ENCODE measurements around the gene AKAP17A.
A peak's percentile ranks its signal among the peaks of the same experiment; 100 is the strongest.

The AKAP17A gene

DNA sequence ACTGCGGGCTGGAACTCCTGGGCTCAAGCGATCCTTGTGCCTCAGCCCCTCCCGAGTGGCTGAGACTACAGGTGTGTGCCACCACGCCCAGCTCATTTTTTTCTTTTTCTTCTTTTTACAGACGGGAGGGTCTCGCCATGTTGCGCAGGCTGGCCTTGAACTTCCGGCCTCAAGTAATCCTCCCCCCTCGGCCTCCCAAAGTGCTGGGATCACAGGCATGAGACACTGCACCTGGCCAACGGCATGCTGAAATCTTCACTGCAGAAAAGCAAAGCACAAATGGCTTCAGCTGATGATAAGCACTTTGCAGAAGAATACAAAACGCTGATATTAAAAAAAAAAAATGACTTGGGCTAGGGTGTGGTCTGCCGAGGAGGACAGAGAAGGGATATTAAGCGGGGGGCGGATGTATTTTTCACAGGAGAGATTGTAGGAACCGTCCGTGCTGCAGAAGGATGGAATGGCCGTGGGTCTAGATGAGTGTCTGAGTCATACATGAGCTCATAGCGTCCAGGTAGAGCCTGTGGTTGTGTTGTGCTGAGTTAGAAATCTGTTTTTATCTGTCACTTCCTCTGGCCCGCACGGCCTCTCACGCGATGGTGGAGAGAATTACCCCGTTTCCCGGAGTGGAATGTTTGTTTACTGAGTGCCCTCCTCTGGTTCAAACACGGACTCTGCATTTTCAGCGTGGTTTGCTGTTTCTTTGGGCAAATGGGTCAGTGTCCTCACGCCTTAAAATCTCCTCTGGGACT is 8.5 kb upstream of the AKAP17A start:
- peak in 1 of 2 donors; percentile 28 for DNase-seq (ENCODE audit: low read depth in 2 of 2)

DNA sequence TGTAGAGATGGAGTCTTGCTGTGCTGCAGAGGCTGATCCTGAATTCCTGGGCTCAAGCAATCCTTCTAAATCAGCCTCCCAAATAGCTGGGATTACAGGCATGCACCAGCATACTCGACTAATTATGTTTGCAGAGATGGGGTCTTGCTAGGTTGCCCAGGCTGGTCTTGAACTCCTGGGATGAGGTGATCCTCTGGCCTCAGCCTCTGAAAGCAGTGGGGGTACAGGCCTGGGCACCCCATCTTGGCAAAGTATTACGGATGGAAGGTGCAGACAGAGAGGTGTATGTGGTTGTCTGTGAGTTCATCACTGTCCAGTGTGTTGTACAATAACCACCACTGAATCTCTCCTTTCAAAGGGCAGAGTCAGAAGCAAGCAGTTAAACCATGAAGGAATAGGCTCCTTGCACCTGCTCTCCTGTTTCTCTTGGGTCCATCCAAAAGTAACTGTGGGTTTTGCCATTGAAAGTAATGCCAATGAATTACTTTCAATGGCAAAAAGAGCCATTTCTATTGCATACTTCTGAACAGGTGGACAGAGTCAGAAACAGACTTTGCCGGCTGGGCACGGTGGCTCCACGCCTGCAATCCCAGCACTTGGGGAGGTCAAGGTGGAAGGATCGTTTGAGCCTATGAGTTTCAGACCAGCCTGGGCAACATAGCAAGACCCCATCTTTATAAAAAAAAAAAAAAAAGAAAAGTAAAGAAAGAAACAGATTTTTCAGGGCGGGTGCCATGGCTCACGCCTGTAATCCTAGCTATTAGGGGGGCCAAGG is 7.0 kb upstream of the AKAP17A start:
- DNase-seq (ENCODE audit: low read depth in 2 of 2): no peak

DNA sequence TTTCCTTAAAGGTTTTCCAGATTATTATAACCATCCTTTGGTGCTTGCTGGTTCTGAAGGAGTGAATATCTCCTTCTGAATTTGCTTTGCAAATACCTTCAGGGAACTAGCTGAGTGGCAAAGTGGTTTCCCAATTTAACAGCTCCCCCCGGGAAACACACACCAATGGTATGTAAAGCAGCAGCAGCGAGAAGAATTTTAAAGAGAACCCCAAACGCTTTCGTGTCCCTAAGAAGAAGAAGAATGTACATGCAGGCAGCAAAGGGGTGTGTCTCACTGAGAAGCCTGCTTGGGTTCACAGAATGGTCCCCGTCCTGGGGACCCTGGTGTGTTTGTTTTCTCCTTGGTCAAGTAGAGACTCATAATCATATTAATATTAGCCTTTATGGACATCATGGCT is 4.2 kb upstream of the AKAP17A start:
- DNase-seq (ENCODE audit: low read depth in 2 of 2): no peak

DNA sequence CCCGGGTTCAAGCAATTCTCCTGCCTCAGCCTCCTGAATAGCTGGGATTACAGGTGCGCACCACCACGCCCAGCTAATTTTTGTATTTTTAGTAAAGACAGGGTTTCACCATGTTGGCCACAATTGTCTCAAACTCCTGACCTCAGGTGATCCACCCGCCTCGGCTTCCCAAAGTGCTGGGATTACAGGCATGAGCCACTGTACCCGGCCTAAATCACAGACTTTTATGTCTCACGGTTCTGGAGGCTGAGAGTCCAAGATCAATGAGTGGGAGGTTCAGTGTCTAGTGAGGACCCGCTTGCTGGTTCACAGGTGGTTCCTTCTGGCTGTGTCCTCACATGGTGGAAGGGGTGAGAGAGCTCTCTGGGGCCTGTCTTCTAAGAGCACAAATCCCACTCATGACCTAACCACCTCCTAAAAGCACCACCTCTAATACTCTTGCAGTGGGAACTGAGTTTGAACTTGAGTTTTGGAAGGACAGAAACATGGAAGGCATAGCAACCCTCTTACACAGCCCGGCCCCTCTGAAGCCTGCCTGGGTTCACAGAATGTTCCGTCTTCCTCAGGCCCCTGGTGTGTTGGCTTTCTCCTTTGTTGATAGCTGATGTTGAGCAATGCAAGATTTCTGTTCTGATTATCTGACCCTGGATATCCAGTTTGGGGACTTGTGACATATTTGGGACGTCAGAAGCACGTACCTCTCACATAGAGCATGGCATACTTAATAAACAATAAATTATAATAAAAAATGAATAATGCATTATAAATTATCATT is 1.9 kb upstream of the AKAP17A start:
- DNase-seq (ENCODE audit: low read depth in 2 of 2): no peak

DNA sequence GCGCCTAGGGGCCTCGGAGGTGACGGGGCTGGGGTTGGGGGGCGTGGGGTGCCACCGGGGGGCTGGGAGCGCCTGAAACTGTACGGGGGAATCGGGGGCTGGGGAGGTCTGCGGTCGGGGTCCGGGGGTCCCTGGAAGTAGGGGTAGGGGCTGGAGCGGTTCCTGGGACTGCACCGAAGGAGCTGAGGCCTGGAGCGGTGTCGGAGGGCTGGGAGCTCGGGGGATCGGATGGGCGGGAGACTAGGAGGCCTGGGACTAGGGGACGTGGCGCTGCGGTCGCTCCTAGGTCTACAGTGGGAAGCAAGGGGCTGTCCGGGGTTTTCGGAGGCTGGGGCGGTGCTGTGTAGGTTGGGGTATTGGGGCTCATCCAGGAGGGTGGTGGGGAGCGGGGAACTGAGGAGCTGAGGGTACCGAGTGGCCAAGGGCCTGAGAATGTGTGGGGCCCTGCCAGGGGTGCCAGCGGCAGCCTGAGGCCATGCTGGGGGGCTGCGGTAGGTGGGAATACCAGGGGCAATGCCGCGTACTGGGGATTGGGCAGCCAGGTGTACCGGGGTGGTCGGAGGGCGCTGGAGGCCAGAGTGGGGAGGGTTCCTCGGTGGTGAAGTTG is 562 bp downstream of the AKAP17A start:
- no peak for DNase-seq (ENCODE audit: low read depth in 2 of 2)

DNA sequence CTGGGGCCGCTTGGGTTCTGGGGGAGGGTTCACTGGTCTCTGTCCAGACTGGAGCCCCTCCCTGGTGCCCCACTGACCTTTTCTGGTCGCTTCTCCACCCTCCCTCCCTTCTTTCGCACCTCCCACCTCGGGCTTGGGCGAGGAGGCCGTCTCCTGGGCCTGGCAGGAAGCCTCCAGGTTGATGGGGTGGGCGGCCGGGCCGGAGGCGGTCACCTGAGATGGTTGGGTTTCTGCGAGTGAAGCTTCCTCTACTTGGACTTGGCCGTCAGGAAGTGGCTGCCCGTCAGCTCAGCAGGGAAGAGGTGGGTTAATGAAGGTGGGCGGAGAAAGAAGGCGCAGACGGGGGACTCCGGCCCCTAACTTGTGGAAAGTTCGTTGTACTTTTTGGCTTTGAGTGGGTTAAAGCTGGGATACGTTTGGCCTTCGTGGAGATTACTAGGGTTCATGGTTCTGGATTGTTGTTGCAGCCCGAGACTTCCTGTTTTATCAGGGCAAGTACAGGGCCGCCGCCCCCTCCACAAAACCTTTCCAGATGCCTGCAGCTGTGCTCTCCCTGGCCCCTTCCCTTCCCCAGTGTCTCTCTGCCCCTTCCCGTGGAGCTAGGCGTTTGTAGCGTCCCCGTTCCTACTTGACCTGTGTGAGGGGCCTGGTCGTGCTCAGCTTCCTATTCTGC is 1.2 kb downstream of the AKAP17A start:
- no peak for DNase-seq (ENCODE audit: low read depth in 2 of 2)

DNA sequence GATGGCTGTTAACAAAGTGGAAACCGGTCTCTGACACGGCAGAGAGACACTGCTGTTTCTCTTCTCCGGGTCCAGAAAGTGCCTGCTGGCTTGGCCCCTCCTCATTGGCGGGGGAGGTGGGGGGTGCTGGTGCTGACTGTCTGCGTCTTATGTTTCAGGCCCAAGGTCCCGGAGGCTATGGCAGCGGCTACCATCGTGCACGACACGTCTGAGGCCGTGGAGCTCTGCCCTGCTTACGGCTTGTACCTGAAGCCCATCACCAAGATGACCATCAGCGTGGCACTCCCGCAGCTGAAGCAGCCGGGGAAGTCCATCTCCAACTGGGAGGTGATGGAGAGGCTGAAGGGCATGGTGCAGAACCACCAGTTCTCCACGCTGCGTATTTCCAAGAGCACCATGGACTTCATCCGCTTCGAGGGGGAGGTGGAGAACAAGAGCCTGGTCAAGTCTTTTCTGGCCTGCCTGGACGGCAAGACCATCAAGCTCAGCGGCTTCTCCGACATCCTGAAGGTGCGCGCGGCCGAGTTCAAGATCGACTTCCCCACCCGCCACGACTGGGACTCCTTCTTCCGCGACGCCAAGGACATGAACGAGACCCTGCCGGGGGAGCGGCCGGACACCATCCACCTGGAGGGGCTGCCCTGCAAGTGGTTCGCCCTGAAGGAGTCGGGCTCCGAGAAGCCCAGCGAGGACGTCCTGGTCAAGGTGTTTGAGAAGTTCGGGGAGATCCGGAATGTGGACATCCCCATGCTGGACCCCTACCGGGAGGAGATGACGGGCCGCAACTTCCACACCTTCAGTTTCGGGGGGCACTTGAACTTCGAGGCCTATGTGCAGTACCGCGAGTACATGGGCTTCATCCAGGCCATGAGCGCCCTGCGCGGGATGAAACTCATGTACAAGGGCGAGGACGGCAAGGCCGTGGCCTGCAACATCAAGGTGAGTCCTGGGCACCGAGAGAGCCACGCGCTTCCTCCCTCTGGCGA is 2.2 kb downstream of the AKAP17A start:
- no peak for DNase-seq (ENCODE audit: low read depth in 2 of 2)

DNA sequence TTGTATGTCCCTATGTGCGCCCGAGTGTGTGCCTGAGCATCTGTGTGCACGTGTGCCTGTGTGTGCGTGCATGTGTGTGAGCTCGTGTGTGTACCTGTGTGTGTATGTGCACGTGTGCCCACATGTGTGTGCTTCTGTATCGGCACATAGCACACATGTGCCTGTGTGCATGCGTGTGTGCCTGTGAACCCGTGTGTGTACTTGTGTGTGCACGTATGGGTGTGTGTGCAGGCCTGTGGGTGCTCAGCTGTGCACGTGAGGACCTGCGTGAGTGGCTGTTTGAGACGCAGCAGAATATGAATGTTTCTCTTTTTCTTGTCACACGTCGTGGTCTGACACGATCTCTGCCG is 4.3 kb downstream of the AKAP17A start:
- no peak for DNase-seq (ENCODE audit: low read depth in 2 of 2)

DNA sequence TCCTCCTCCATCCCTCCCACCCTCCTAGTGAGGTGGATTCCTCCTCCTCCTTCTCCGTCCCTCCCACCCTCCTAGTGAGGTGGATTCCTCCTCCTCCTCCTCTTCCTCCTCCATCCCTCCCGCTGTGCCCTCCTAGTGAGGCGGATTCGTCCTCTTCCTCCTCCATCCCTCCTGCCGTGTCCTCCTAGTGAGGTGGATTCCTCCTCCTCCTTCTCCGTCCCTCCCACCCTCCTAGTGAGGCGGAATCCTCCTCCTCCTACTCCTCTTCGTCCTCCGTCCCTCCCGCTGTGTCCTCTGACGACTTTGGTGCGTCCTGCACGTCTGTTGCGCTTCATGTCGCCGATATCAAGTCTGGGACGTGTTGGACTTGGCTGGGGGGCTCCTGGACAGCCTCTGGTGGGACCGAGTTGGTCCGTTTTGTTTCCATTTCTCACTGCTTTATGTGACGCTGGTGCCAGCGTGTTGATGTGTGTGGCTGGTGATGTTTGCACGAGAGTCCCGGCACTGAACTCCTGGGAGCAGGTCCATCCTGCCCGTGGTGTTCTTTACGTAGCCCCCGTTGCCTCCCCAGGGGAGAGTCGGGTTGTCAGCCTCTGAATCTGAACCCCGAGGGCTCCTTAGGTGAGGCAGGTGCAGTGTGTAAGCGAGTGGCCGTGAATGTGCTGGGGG is 5.4 kb downstream of the AKAP17A start:
- DNase-seq (ENCODE audit: low read depth in 2 of 2): no peak

DNA sequence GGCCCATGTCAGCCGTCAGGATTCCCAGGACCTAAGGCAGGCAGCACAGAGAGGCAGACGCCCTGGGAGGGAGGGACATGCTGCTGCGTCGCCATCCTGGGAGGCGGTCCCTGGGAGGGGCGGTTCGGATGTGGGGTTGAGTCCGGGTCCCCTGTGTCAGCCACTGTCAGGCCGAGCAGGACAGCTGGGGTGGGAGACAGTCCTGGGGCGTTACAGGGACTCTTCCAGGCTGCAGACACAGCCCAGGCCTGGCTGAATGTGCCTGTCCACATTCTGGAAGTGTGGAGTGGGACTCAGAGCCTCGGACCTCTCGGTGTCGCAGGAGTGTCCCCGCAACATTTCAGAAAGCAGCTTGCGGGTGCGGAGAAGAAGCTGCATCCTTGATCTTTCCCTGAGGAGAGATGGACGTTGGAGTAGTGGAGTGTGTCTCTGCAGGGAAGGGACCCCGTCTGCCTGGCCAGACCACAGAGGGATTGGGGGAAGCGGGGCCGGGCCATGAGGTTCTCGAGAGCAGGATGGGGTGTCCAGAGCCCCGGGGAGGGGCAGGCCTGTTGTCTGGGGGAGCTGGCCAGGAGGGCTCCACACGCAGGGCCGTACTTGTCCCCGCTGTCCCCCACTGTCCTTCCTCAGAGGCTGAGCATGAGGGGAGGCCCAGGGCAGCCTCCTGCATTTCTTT is 6.1 kb downstream of the AKAP17A start:
- DNase-seq (ENCODE audit: low read depth in 2 of 2): no peak

DNA sequence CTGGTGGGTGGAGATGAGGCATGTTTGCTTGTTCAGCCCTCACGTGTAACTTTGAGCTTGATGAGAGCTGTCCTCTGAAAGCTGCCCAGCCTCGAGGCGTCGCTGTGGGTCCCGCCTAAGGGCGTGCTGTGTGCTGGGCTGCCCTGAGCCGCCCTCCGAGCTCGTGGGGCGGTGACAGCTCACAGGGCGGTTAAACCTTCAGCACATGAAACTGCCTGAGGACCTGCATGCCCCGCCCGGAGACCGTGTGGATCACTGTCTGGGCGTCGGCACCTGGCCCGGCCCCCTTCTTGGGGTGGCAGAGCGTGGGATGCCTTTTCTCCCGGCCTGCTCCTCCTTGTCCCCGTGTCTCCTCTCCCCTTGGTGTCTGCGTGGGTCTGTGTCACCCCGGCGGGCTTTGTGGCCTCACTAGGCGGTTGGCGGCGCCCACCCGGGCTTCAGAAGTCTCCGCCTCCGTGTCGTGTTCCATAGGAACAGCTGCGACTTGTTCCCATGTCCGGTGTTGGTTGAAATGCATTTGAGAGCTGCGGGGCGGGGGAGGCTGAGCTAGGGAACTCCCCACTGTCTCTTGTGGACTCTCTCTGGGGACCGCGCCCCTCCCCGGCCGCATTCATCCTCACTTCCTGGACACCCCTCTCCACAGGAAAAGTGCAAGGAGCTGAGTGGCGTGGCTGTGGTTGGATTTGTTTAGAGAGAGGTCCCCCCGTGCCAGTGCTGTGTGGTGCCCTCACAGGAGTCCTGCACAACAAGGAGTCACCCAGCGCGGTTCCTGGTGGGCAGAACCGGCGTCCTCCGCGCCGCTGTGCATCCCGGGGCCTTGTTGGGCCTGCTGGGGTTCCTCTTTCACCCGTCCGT is 6.8 kb downstream of the AKAP17A start:
- no peak for DNase-seq (ENCODE audit: low read depth in 2 of 2)

DNA sequence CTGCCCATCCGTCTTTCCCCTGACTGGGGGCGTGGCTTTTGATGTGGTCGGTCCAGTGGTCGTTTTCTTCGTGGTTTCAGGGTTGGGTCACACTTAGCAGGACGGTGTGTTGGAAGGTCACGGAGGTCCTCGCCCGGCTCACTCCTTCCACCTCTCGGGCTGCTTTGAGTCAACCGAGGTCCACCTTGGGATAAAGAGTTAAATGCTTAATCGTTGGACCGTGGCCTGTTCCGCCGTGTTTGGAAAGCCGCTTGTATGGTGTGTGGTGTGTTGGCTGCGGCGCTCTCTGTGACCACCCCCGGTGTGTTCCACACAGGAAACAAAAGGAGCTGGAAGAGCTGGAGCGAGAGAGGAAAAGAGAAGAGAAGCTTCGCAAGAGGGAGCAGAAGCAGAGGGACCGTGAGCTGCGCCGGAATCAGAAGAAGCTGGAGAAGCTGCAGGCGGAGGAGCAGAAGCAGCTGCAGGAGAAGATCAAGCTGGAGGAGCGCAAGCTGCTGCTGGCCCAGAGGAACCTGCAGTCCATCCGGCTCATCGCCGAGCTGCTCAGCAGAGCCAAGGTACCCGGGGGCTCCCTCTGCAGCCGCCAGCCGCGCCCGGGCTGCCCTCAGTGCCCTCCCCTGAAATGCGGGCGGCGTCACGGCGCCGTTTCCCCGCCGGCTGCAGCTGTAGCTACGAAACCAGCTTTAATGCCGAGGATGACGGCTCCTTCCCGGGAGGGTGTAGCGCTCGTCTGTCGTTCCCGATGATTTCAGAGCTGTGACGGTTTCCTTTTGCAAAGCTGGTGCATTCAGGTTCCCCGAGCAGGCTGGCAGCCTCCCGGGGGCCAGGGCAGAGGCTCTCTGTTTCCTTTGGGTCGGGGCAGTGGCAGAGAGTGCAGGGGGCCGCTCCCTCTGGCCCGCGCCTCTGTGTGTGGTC is 7.7 kb downstream of the AKAP17A start:
- no peak for DNase-seq (ENCODE audit: low read depth in 2 of 2)

DNA sequence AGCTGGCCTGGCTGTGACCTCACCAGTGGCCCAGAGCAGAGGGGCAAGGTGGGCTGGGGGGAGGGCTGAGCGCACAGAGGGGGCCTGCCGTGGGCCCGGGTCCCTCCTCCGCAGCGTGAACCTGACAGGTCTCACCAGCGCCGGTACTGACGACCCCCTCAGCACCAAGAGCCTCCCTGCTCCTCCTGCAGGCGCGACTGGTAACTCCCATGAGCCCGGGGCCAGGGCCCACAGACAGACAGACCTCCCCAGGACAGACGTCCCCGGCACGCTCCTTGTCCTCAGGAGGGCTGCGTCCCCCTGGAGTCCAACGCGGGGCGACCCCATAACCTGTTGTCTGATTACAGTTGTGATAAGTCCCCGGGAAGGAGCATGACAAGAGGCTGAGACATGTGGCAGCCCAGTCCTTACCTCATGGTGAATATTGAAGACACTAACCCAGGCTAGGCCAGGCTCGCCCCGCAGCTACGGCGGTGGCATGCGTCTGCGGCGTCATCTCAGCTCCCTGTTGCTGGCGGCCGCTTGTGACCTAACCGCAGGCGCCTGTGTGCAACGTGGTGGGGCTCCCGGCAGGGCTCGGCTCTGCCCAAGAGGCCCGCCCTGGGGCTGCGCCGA is 8.5 kb downstream of the AKAP17A start:
- no peak for DNase-seq (ENCODE audit: low read depth in 2 of 2)

DNA sequence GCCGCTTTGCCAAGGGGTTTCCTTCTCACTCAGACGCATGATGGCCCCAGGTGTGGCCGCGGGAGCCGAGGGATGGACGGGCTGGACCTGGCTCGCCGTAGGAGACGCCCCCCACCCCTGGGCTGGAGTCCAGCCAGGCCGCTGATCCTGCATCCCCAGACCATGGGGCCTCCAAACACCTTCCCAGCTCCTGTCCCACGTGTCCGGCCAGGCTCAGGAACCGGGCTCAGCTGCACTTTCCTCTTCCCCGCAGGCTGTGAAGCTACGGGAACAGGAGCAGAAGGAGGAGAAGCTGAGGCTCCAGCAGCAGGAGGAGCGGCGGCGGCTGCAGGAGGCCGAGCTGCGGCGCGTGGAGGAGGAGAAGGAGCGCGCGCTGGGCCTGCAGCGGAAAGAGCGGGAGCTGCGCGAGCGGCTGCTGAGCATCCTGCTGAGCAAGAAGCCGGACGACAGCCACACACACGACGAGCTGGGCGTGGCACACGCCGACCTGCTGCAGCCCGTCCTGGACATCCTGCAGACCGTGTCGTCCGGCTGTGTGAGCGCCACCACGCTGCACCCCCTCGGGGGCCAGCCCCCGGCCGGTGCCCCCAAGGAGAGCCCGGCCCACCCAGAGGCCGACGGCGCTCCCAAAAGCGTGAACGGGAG is 9.1 kb downstream of the AKAP17A start:
- no peak for DNase-seq (ENCODE audit: low read depth in 2 of 2)

DNA sequence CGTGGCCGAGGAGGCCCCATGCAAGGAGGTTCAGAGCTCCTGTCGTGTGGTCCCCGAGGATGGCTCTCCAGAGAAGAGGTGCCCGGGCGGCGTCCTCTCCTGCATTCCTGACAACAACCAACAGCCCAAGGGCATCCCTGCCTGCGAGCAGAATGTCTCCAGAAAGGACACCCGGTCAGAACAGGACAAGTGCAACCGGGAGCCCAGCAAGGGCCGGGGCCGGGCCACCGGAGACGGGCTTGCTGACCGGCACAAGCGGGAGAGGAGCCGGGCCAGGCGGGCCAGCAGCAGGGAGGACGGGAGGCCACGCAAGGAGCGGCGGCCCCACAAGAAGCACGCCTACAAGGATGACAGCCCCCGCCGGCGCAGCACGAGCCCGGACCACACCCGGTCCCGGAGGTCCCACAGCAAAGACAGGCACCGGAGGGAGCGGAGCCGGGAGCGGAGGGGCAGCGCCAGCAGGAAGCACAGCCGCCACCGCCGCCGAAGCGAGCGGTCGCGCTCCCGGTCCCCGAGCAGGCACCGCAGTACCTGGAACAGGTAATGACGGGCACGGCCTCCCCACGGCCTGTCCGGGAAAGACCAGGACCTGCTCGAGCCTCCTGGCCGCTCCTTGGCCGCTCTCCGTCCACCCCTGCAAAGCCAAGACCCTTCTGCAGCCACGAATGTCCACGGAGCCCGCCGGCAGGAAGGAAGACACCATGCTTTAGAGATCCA is 9.8 kb downstream of the AKAP17A start:
- DNase-seq (ENCODE audit: low read depth in 2 of 2): no peak

DNA sequence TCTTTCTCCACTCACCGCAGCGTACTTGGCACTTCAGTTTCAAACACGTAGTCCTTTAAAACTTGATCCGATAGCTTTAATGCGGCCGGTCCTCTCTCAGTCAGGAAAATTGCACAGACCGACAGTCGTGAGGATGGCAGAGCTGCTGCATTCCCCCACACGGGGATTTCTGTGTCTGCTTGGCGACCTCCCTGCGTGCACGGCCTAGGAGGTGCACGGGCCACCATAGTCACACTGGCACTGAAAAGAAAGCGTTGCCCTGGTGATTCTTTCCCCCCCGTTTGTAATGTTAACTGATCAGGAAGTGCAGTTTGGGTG is 10.3 kb downstream of the AKAP17A start:
- DNase-seq (ENCODE audit: low read depth in 2 of 2): no peak
